Mucosa of descending colon (tissue), 3 donors: ENCODE data around the gene PAPPA2. TPM values are rescaled to one million over a fixed set of nuclear protein-coding genes. Genes with fewer than 3 reads are reported as not detected.

Source experiments
- ATAC-seq: fragments of 200-7000 bp; cut with Tn5 transposase; one replicate; pipeline ENCODE4 v1.9.1; 2020; ENCODE audit warnings: mild to moderate bottlenecking, moderate library complexity
- DNase-seq, 3 donors: peaks; one replicate each; pipeline ENCODE4 v3.0.0-alpha.2; 2020
- H3K36me3 ChIP-seq: fragments of 200-600 bp; one replicate; pipeline ENCODE4 v1.8.0; 2021; ENCODE audit warnings: low read depth, mild to moderate bottlenecking
- H3K4me1 ChIP-seq: fragments of 200-600 bp; one replicate; pipeline ENCODE4 v1.8.0; 2021; ENCODE audit warnings: low read depth, mild to moderate bottlenecking
- H3K4me3 ChIP-seq: fragments of 200-600 bp; one replicate; pipeline ENCODE4 v1.8.0; 2021; ENCODE audit warnings: mild to moderate bottlenecking
- H3K9me3 ChIP-seq: fragments of 200-600 bp; one replicate; pipeline ENCODE4 v1.8.0; 2021; ENCODE audit warnings: mild to moderate bottlenecking
- CTCF ChIP-seq: fragments of 200-600 bp; IDR thresholded peaks from one replicate; pipeline ENCODE4 v1.8.0; 2022; ENCODE audit warnings: antibody characterized with exemption, mild to moderate bottlenecking
- intact Hi-C, 2 donors: fragments of 100-400 bp; cut with DNase I in 1 of 2; cut with micrococcal nuclease in 1 of 2; formaldehyde crosslinking; loops; one replicate each; pipeline versions ENCODE4 v1.11.0 to v1.11.1; 2022; cut with DNase I, micrococcal nuclease
- total RNA-seq, 3 donors: library from RNA; stranded (reverse); fragmentation: NEBNext Ultra II Directional in 2 of 3; extraction: Animal tissue kit (Norgen Biotek cat#: 25700) in 2 of 3; gene quantifications; one replicate each; pipeline versions ENCODE4 v1.2.1 to v1.2.4, GENCODE V29; 2021 to 2023
- donor health status: DM: no; HTN: no; CAD: no; lungs with moderate emphysema.
- donor health status: DM: no; HTN: no; CAD: no.
- donor health status: DM: no; HTN: yes; CAD: no.

The PAPPA2 gene
- total RNA-seq, 3 donors from 2014 or later = 1.0 to 5.1 (median 1.1) TPM

GRCh38 chr1:176852124-176852523 is 389.1 kb downstream of the PAPPA2 start:
- no peak overlapping the region for H3K4me3 ChIP-seq
- DNase-seq (no peak), ATAC-seq (no peak)
- no peak for TF ChIP-seq CTCF
- H3K9me3 ChIP-seq = no peaks in the 10 kb centered on the region
- intact Hi-C loops = no loop called here
- no peaks in the 10 kb centered on the region for H3K36me3 ChIP-seq
- no peaks in the 10 kb centered on the region for H3K4me1 ChIP-seq

- no peak overlapping the region for H3K4me3 ChIP-seq
- no peak for DNase-seq
- intact Hi-C loops = no loop called here
- H3K4me1 ChIP-seq = no peaks in the 10 kb centered on the region
- ATAC-seq = no peak
- H3K9me3 ChIP-seq = no peaks in the 10 kb centered on the region
- no peak for TF ChIP-seq CTCF
- no peaks in the 10 kb centered on the region for H3K36me3 ChIP-seq
Observed at GRCh38 chr1:176853503-176853902, 390.5 kb downstream of the PAPPA2 start.

- Histone ChIP-seq H3K4me3 (no peak overlapping the region), H3K9me3 (no peaks in the 10 kb centered on the region), H3K36me3 (no peaks in the 10 kb centered on the region), H3K4me1 (no peaks in the 10 kb centered on the region)
- TF ChIP-seq CTCF = no peak
- DNase-seq = no peak
- intact Hi-C loops = no loop called here
- no peak for ATAC-seq
Observed at GRCh38 chr1:176854121-176854520, 391.1 kb downstream of the PAPPA2 start.

- no peak for TF ChIP-seq CTCF
- Histone ChIP-seq H3K4me1 (no peaks in the 10 kb centered on the region), H3K9me3 (no peaks in the 10 kb centered on the region), H3K4me3 (no peak overlapping the region), H3K36me3 (no peaks in the 10 kb centered on the region)
- intact Hi-C loops = no loop called here
- ATAC-seq (no peak), DNase-seq (no peak)
Observed at GRCh38 chr1:176854758-176855745, 392.1 kb downstream of the PAPPA2 start.

GRCh38 chr1:176857632-176858031 is 394.7 kb downstream of the PAPPA2 start:
- Histone ChIP-seq H3K36me3 (no peaks in the 10 kb centered on the region), H3K4me3 (no peak overlapping the region), H3K4me1 (no peaks in the 10 kb centered on the region), H3K9me3 (no peaks in the 10 kb centered on the region)
- TF ChIP-seq CTCF = no peak
- intact Hi-C loops = no loop called here
- no peak for ATAC-seq
- DNase-seq = no peak
